GM23338 (cell line): ENCODE results near the gene DCBLD1. TPM values are rescaled to one million over a fixed set of nuclear protein-coding genes. Genes with fewer than 3 reads are reported as not detected.

Experiments used
- ATAC-seq: fragments of 200-7000 bp; cut with Tn5 transposase; 3 replicates; pipeline ENCODE4 v1.9.1; 2020
- DNase-seq: peaks from one replicate; pipeline ENCODE4 v3.0.0-alpha.2; 2015; ENCODE audit warnings: low spot score
- H2AFZ ChIP-seq: fragments of 200-600 bp; sonication (generic); 2 replicates; pipeline ENCODE4 v1.8.0; 2016; ENCODE audit warnings: antibody characterized with exemption, mild to moderate bottlenecking, moderate library complexity
- H3F3A ChIP-seq: fragments of 200-600 bp; sonication (generic); replicated peaks from 2 replicates; pipeline ENCODE4 v1.8.0; 2017; ENCODE audit warnings: antibody characterized with exemption, mixed run types, low read depth
- H3K27ac ChIP-seq: fragments of 200-600 bp; sonication (generic); 2 replicates; pipeline ENCODE4 v1.6.1; 2016; ENCODE audit warnings: low read depth
- H3K27me3 ChIP-seq: fragments of 200-600 bp; sonication (generic); 2 replicates; pipeline ENCODE4 v1.8.0; 2016; ENCODE audit warnings: mild to moderate bottlenecking, mixed run types, moderate library complexity; ENCODE audit not compliant: insufficient read depth
- H3K36me3 ChIP-seq: fragments of 200-600 bp; sonication (generic); 2 replicates; pipeline ENCODE4 v1.8.0; 2016; ENCODE audit warnings: mild to moderate bottlenecking; ENCODE audit not compliant: insufficient read depth
- H3K4me1 ChIP-seq: fragments of 200-600 bp; sonication (generic); 2 replicates; pipeline ENCODE4 v1.8.0; 2016; ENCODE audit warnings: mild to moderate bottlenecking, moderate library complexity; ENCODE audit not compliant: insufficient read depth
- H3K4me2 ChIP-seq: fragments of 200-600 bp; sonication (generic); 2 replicates; pipeline ENCODE4 v1.7.1; 2017; ENCODE audit warnings: mixed run types
- H3K4me3 ChIP-seq: fragments of 200-600 bp; sonication (generic); 2 replicates; pipeline ENCODE4 v1.6.1; 2016; ENCODE audit warnings: mixed run types
- H3K79me2 ChIP-seq: fragments of 200-600 bp; sonication (generic); replicated peaks from 2 replicates; pipeline ENCODE4 v1.8.0; 2017; ENCODE audit warnings: mild to moderate bottlenecking; ENCODE audit not compliant: insufficient read depth
- H3K9me2 ChIP-seq: fragments of 200-600 bp; sonication (generic); 2 replicates; pipeline ENCODE4 v1.8.0; 2017; ENCODE audit not compliant: insufficient read depth
- H4K20me1 ChIP-seq: fragments of 200-600 bp; sonication (generic); replicated peaks from 2 replicates; pipeline ENCODE4 v1.8.0; 2017; ENCODE audit warnings: mild to moderate bottlenecking; ENCODE audit not compliant: insufficient read depth
- H3K27ac Mint-ChIP-seq: 2 replicates; pipeline ENCODE4 v1.8.0; 2020; ENCODE audit warnings: inconsistent platforms, mild to moderate bottlenecking, moderate library complexity, mixed read lengths
- H3K27me3 Mint-ChIP-seq: 3 replicates; pipeline ENCODE4 v1.8.0; 2022; ENCODE audit warnings: low read depth, mild to moderate bottlenecking, moderate library complexity, mixed read lengths, inconsistent platforms; ENCODE audit not compliant: insufficient read depth, poor library complexity
- H3K36me3 Mint-ChIP-seq: 3 replicates; pipeline ENCODE4 v1.8.0; 2021; ENCODE audit warnings: low read depth, mild to moderate bottlenecking, inconsistent platforms, moderate library complexity, mixed read lengths
- H3K4me1 Mint-ChIP-seq: 3 replicates; pipeline ENCODE4 v1.8.0; 2020; ENCODE audit warnings: mild to moderate bottlenecking, inconsistent platforms, mixed read lengths
- H3K4me3 Mint-ChIP-seq: 3 replicates; pipeline ENCODE4 v1.8.0; 2021; ENCODE audit warnings: moderate library complexity, mild to moderate bottlenecking, inconsistent platforms, mixed read lengths
- H3K9me3 Mint-ChIP-seq: 3 replicates; pipeline ENCODE4 v1.8.0; 2020; ENCODE audit warnings: moderate library complexity, mild to moderate bottlenecking, inconsistent platforms, mixed read lengths
- CREB1 ChIP-seq: fragments of 250-450 bp; sonication (Bioruptor Pico); IDR thresholded peaks from 2 replicates; pipeline ENCODE4 v1.5.0; 2020; ENCODE audit warnings: low read depth, mild to moderate bottlenecking, moderate library complexity
- ETS1 ChIP-seq: IDR thresholded peaks from 2 replicates; pipeline ENCODE4 v1.6.1; 2016; ENCODE audit warnings: antibody characterized with exemption
- EZH2 ChIP-seq: fragments of 200-600 bp; sonication (generic); IDR thresholded peaks from one replicate; pipeline ENCODE4 v1.8.0; 2017; ENCODE audit warnings: antibody characterized with exemption, mild to moderate bottlenecking, low read depth; ENCODE audit not compliant: unreplicated experiment
- NANOG ChIP-seq: IDR thresholded peaks from 2 replicates; pipeline ENCODE4 v1.6.1; 2016; ENCODE audit warnings: antibody characterized with exemption, borderline replicate concordance
- POLR2AphosphoS5 ChIP-seq: IDR thresholded peaks from 2 replicates; pipeline ENCODE4 v1.6.1; 2016; ENCODE audit warnings: antibody characterized with exemption, low read depth
- REST ChIP-seq: IDR thresholded peaks from one replicate; pipeline ENCODE4 v1.6.1; 2018; ENCODE audit warnings: antibody characterized with exemption; ENCODE audit not compliant: unreplicated experiment
- ZNF114 ChIP-seq: fragments of 250-450 bp; sonication (Bioruptor Pico); IDR thresholded peaks from 2 replicates; pipeline ENCODE4 v1.5.0; 2020; ENCODE audit warnings: mild to moderate bottlenecking, moderate library complexity
- ZNF331 ChIP-seq: fragments of 250-450 bp; sonication (Bioruptor Pico); IDR thresholded peaks from 2 replicates; pipeline ENCODE4 v1.5.0; 2020; ENCODE audit warnings: low read depth, mild to moderate bottlenecking, moderate library complexity
- polyA plus RNA-seq: library from polyadenylated mRNA; unstranded; fragments of >200 nt; fragmentation: Nextera tagmentation; extraction: Ambion mirVana; gene quantifications from 2 replicates; pipeline ENCODE4 v1.2.1, GENCODE V29; 2016
- total RNA-seq: library from RNA; depleted of rRNA; stranded (reverse); fragments of >200 nt; shearing (Covaris generic); gene quantifications from 2 replicates; pipeline ENCODE4 v1.2.3, GENCODE V29; 2014

Gene DCBLD1
- total and polyA plus RNA-seq, 2 experiments from 2014 or later: 4.2 to 7.6 TPM

- DNase-seq (no peak), ATAC-seq (no peak)
- H3K4me1 ChIP-seq: peaks cover 30% of the 10 kb centered on the region
- Mint-ChIP-seq H3K4me3 (no peak overlapping the region), H3K27ac (no peak overlapping the region), H3K27me3 (peaks cover 3% of the 10 kb centered on the region), H3K4me1 (peaks cover 28% of the 10 kb centered on the region), H3K9me3 (no peaks in the 10 kb centered on the region), H3K36me3 (0 out of 3 replicates have a peak, but pooled peaks cover 3% of the 10 kb centered on the region)
- H4K20me1 ChIP-seq: no peaks in the 10 kb centered on the region
- peak overlapping the region; percentile 92 for H3K4me2 ChIP-seq
- TF ChIP-seq ZNF331 (CRISPR knock-in tag) (no peak), ETS1 (no peak), CREB1 (CRISPR knock-in tag) (no peak), NANOG (no peak)
- no peak overlapping the region for H3K4me3 ChIP-seq
- no peak overlapping the region for H2AFZ ChIP-seq
- H3K27ac ChIP-seq: no peak overlapping the region
- H3K79me2 ChIP-seq: no peaks in the 10 kb centered on the region
- no peaks in the 10 kb centered on the region for H3K36me3 ChIP-seq
- no peaks in the 10 kb centered on the region for H3K9me2 ChIP-seq
- no peaks in the 10 kb centered on the region for H3F3A ChIP-seq
- H3K27me3 ChIP-seq: peaks cover 25% of the 10 kb centered on the region
These were observed 67.7 kb downstream of the DCBLD1 start for GRCh38 chr6:117550078-117550600.

GRCh38 chr6:117550618-117551242 is 68.3 kb downstream of the DCBLD1 start:
- H3K27ac ChIP-seq: no peak overlapping the region
- H3K27me3 ChIP-seq: peaks cover 25% of the 10 kb centered on the region
- H3K36me3 Mint-ChIP-seq: 0 out of 3 replicates have a peak, but pooled peaks cover 3% of the 10 kb centered on the region
- DNase-seq (no peak), ATAC-seq (no peak)
- H3K4me3 Mint-ChIP-seq: no peak overlapping the region
- peaks cover 30% of the 10 kb centered on the region for H3K4me1 ChIP-seq
- H3K4me2 ChIP-seq: 0 out of 2 replicates have a peak overlapping the region, but pooled peaks have one; percentile 92
- TF ChIP-seq ZNF114 (CRISPR knock-in tag) (no peak), REST (no peak), ZNF331 (CRISPR knock-in tag) (no peak), POLR2AphosphoS5 (no peak), EZH2 (no peak)
- H3K4me1 Mint-ChIP-seq: peaks cover 28% of the 10 kb centered on the region
- no peaks in the 10 kb centered on the region for H3K36me3 ChIP-seq
- H3F3A ChIP-seq: no peaks in the 10 kb centered on the region
- no peaks in the 10 kb centered on the region for H4K20me1 ChIP-seq
- H2AFZ ChIP-seq: no peak overlapping the region
- no peaks in the 10 kb centered on the region for H3K79me2 ChIP-seq
- no peak overlapping the region for H3K4me3 ChIP-seq
- H3K9me2 ChIP-seq: no peaks in the 10 kb centered on the region
- H3K27me3 Mint-ChIP-seq: peaks cover 3% of the 10 kb centered on the region
- no peak overlapping the region; the same call in 1 of the 2 replicates for H3K27ac Mint-ChIP-seq
- no peaks in the 10 kb centered on the region for H3K9me3 Mint-ChIP-seq
